ENCODE measurements around the gene BEST1.
"Not testable (repeated sequence)": the region's sequence is repeated elsewhere in the genome, so short reads cannot be mapped to it uniquely, and the experiment has no call there.

BEST1 gene

DNA sequence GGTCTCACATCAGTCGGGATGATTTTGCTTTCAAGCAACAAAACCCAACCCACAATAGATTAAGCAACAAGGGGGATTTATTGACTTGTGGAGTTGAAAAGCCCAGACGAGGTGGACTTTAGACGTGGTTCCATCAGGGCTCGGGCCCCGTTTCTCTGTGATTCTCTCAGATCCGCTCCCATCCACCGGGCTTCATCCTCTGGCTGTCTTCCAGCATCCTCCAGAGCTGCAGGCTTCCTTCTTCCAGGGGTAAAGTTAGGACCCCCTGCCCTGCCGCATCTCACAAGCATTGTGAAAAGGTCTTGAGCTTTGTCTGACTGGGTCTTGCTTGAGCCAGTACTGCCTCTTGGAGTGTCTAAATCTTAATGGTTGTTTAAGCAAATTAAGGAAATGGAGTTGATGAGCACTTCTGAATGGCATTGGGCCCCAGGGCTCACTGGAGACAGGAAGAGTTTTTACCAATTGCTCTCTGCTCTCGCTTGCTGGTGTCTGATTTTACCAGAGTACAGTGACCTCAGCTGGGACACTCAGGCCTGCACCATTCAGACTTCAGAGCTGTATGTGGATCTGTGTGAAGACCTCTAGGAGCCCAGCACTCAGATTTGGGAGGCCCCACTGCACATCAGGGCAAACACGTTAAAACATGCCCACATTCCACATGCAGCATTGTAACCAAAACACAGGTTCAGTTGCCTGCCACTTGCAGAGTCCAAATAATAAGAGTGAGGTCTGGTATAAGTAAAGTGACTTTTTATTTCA is 30.8 kb downstream of the BEST1 start:
- FAIRE-seq, result no peak

DNA sequence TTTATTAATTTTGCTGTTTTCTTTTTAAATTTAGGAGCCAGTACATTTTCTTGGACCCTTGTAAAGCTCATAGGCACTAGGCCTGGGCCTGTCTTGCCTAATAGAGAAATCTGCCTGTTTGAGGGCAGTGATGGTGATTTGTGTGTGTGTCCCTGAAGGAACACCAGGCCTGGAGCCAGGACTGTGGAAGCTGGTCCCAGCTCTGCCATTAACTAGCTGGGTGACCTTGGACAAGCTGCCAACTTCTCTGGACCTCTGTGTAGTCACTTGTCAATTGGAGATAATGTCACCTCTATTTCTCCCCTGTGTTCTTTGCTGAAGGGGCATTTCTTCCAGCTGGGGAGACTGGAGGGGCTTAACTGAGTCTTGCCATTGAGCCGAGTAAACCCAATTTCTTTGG is 33.3 kb downstream of the BEST1 start:
- FAIRE-seq, result no peak

DNA sequence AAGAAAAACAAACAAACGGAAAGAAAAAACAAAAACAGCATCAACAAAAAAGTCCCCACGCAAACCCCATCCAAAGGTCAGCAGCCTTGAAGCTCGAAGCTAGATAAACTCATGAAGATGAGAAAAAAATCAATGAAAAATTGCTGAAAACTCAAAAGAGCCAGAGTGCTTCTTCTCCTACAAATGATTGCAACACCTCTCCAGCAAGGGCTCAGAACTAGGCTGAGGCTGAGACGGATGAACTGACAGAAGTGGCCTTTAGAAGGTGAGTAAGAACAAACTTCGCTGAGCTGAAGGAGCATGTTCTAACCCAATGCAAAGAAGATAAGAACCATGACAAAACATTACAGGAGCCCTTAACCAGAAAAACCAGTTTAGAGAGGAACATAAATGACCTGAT is 35.7 kb downstream of the BEST1 start:
- no peak for FAIRE-seq

DNA sequence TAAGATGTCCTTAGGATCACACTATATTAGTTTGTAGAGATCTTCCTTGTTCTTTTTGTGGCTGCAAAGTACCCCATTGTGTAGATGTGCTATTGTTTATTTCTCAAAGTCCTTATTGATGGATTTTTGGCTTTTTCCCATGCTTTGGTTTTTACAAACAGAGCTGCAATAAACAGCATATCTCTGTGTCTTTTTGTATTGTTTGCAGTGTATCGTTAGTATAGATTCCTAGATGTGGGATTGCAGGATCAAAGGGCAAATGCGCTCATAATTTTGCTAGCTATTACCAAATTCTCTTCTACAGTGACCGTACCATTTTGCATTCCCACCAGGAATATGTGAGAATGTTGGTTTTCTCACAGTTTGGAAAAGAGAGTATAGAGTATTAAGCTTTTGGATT is 44.8 kb downstream of the BEST1 start:
- no peak for FAIRE-seq

DNA sequence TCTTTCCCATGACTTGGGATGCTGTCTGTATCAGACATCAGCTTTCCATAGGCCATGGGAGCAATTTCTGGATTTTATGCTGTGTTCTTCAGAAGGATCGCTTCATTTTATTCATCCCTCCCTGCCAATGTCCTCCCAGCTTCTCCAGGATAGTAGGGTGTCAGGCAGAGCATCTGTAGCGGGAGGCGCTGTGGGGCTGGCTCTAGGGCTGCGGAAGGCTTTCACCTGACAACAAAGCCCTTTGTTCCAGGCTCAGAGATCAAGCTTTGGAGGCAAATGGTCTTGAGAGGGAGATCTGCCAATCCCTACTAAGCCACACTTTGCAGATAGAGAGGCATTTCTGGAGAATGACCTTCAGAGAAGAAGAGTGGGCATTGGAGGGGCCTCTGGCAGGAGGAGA is 46.8 kb downstream of the BEST1 start:
- no peak for FAIRE-seq

DNA sequence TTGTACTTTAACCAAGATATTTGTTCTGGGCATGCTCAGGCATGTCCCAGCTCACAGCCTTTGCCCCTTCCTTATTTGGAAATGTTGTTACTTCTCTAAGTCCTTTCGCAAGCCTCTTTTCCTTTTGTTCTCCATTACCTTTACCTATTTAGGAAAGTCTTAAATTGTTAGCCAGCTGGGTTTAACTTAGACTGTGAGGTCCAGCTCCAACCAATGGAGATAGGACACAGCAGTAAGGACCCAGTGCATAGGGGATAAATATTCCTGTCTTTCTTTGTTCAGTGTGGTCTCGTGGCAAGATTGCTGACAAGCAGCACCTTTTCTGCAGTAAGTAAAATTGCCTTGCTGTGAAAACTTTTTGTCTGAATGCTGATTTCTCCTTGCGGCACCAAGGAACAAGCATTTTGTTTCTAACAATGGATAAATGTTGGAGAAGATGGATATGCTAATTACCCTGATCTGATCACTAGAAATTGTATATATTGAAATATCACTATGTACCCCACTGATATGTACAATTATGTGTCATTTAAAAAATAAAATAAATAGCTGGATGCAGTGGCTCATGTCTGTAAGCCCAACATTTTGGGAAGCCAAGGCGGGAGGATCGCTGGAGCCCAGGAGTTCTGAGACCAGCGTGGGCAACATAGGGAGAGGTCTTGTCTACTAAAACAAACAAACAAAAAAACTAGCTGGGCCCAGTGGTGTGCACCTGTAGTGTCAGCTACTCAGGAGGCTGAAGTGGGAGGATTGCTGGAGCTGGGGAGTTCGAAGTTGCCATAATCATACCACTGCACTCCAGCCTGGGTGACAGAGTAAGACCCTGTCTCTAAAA is 49.2 kb downstream of the BEST1 start:
- FAIRE-seq, result no peak

DNA sequence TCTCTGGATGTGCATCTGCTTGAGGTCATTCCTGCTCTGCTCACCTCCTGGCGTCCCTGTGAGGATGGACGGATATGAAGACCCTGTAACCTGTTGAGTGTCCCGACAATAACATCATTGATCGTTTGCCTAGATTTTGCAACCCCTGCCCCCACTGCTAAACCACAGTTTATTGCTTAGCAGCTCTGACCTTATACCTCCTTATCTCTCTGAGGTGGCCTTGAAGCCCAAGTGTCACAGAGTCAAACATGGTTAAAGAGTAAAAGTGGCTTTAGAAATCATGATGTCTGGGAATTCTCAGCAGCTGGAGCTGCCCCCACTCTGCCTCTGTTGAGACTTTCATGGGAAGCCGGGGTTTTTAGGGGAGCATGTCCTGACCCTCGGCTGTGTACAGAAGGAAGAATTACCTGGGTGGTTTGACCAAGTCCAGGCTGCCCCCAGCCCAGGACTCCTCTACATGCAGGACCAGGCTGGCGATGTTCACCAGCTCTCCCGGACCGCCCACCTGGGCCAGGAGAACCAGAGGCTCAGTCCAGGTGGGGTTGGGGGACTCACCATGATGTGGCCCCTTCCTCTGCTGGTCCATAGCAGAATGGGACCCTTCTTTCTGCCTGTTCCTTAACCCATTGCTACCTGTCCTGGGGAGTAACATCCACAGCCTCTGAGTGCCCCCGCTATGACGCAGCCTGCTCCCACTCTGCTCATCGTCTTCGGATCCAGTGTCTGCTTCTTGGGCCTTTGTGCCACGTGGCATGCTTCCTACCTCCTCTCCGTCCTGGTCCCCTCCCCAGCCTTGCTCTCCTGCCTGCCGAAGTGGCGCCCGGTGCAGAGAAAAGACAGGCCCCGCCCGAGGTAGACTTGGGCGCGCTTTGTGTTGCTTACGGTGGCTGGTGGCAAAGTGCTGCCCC is 50.6 kb downstream of the BEST1 start:
- FAIRE-seq, result no peak

DNA sequence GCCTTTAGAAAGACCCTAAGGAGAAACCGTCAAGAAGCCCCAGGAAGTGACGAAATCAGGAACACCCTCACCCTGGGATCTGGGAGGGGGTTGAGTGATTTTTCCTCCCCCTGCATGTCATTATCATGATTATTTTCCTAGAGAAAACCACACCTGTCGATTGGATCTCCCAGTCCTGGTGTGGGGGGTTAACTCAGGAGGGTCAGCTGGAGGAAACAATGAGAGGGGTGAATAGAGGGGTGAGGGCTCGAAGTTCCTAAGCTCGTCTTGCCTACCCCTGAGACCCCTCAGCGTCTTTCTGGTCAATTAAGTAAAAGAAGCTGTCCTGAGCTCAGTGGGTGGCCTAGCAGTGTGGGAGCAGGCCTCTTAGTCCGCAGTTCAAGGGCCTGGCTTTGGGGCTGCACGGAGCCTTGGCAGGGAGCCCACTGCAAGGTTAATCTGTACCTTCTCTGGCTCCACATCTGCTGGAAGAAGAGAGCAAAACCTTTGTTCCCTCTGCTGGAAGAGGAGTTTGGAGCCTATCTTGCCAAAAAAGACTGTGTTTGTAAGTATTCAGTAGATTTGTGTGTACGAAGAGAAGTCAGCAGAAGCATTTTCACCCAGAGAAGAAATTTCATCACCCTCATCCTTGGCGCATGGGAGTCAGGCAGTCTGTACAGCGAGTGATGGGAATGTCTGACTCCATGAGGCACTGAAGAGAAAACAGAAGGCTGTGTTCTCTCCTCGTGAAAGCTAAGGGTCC is 51.5 kb downstream of the BEST1 start:
- FAIRE-seq, result no peak

DNA sequence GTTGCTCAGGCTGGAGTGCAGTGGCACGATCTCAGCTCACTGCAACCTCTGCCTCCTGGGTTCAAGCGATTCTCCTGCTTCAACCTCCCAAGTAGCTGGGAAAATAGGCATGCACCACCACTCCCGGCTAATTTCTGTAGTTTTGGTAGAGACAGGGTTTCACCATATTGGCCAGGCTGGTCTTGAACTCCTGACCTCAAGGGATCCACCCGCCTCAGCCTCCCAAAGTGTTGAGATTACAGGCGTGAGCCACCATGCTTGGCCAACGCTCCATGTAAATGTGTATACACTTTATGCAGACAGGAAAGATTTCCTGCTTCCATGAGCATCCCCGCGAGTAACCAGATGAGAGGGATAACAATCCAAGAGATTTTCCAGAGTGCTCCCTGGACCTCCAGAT is 52.1 kb downstream of the BEST1 start:
- not testable (repeated sequence) for FAIRE-seq

DNA sequence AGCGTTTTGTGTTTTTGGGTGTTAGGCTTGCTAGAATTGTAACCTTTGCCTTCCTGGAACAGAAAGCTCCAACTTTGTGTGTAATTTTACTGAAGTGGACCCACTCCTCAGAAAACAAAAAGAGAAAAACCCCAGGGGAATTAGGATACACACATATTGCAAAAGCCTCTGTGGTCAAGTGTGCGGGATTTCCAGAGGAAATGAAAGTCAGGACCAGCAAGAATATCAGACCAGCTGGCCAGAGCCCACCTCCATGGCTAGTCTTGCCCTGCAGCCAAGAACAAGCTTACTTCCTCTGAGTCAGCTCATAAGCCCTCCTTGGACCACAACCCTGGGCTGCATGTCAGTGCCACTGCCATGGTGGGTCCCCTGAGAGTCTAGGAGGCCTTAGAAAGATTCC is 54.3 kb downstream of the BEST1 start:
- FAIRE-seq, result no peak

DNA sequence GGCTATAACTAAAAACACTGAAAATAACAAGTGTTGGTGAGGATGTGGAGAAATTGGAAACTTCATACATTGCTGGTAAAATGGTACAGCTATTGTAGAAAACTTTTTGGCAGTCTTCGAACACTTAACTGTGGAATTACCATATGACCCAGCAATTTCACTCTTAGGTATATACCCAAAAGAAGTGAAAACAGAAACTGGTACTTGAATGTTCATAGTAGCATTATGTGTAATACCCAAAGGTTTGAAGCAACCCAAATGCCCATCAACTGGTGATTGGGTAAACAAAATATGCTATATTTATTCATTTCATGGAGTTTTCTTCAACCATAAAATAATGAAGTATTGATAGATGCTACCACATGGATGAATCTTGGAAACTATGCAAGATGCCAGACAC is 58.0 kb downstream of the BEST1 start:
- FAIRE-seq, result no peak

DNA sequence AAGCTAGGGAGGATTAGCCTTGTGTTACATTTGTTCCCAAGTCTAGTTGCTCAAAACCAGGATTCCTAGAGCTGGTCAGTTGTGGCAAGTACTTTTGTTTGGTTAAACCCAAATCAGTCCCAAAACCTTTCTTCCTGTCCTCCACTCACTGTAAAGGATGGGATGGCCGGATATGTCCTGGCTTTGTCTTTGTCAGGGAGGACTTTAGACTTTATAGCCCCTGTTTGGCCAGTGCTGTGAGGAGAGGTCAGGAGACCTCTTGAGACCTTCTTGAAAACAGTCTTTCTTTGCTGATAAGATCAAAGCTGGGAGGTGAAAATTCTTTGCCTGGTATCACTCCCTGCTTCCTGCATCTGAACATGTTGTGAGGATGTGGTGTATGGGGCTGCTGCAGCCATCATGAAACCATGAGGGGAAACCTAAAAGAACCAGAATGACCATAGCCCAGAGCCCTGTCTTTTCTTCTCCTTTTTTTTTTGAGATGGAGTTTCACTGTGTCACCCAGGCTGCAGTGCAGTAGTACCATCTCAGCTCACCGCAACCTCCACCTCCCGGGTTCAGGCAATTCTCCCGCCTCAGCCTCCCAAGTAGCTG is 60.9 kb downstream of the BEST1 start:
- FAIRE-seq, result no peak

DNA sequence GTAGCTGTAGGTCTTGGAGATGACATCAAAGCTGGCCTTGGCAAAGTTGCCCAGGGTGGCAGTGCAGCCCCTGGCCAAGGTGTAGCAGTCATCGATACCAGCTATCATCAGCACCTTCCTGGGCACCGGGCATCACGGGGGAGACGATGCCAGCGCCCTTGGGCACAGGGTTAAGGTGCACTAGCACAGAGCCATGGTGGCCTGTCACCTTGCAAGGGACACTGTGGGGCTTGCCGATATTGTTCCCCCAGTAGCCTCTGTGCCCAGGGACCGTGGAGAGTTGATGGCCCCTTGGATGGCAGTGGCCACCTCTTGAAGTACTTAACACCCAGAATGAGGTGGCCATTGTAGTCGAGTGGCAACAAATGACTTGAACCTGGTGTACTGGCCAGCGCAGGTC is 61.7 kb downstream of the BEST1 start:
- no peak for FAIRE-seq

DNA sequence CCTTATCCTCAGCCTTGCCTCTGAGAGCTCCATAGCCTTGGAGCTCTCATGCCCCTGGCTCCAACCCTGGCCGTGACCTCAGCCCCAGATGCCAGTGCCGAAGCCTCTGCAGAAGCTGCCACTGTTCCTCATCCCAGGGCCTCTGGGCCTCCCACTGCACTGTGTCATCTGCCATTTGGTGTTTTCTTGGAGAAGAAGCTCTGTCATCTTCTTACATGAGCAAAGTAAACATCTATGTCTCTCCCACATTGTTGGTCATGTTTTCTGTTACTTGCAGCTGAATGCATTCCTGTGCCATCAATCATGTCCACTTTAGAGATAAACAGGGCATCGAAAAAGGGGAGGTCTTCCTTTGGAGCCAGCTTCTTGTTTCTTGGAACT is 62.3 kb downstream of the BEST1 start:
- FAIRE-seq, result no peak

DNA sequence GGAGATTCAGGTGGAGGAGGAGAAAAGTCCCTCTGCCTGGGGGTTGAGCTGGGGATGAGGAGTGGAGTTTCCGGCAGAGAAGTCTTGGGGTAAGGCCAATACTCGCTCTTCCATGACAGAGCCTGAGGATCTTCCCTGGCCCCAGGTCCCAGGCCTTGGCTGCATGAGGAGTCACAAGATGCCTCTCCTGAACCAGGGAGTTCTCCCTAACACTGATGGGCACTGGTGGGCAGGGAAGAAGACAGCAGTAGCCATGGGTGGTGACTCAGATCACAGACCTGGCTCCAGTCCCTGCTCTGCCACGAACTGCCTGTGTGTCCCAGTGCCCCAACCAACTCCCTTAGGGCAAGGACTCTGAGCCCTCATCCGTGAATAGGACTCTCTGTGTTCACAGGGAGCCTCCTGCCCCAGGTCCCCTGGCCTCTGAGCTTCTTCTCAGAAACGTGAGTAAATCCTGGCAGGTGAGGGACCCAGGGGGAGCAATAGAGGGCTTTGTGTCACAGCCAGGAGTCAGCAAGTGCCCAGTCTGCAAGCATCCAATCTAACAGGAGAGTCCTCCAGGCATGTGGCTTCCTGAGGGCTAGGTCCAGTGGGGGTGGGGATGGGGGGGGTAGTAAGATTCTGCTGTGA is 62.8 kb downstream of the BEST1 start:
- no peak for FAIRE-seq
